LoVo (cell line): ENCODE measurements around the gene EML1.

ENCODE experiments used
- DNase-seq: peaks from one replicate; pipeline ENCODE4 v3.0.0-alpha.2; 2016; ENCODE audit warnings: low spot score

EML1 gene

GRCh38 chr14:99829450-99829849, 36.2 kb downstream of the EML1 start:
- DNase-seq = no peak

- no peak for DNase-seq
These were observed 38.1 kb downstream of the EML1 start for GRCh38 chr14:99831303-99831702.

GRCh38 chr14:99831903-99832685, 38.9 kb downstream of the EML1 start:
- no peak for DNase-seq

- DNase-seq = no peak
These were observed 44.6 kb downstream of the EML1 start for GRCh38 chr14:99837822-99838221.

GRCh38 chr14:99838639-99839134, 45.5 kb downstream of the EML1 start:
- no peak for DNase-seq

GRCh38 chr14:99839696-99840095, 46.5 kb downstream of the EML1 start:
- DNase-seq = no peak

GRCh38 chr14:99840265-99840664, 47.1 kb downstream of the EML1 start:
- DNase-seq = no peak

- no peak for DNase-seq
These were observed 47.6 kb downstream of the EML1 start for GRCh38 chr14:99840774-99841305.

DNA sequence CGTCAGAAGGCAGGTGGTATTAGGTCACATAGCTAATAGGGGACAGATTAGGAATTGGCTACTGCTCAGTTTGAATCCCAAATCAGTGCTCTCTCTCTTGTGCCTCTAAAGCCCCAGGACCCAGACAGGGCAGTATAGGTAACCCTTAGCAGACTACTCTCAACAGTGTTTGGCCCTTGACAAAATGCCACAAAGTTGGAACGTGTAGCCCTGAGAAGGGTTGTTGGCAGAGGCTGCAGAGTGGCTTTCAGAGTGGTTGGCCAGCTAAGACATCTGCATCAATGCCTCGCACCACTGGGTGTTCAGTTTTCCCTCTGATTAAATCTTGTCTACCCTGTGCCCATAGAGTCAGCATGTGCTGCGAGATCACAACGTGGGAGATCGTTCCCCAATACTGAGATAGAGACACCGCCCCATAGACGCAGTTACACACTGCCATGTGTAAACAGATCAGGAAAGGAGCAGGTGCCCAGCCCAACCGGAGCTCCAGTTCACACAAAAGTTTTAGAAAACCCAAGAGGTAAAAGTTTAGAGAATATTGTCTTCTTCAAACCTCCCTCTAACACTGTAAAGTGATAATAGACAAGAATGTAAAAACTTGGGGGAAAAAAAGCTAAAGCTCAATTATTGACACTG, 48.3 kb downstream of the EML1 start:
- no peak for DNase-seq

DNA sequence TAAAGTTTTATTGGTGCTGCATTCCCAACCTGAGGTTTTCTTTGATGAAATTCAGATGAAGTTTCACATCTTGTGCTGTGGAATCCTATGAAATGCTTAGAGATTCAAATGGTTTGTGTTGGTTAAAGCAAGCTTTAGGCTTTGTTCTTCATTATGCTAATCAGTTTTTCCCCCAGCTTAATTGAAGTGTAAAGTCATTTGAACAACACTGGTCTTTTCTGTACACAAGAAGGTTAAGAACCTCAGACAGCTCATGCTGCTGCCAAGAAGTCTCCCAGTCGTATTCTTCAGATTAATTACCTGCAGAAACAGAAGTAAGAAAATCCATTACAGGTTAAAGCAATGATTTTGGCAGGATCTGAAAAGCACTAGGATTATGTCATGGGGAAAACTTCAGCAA, 48.9 kb downstream of the EML1 start:
- DNase-seq = no peak

GRCh38 chr14:99846808-99847207, 53.6 kb downstream of the EML1 start:
- no peak for DNase-seq

DNA sequence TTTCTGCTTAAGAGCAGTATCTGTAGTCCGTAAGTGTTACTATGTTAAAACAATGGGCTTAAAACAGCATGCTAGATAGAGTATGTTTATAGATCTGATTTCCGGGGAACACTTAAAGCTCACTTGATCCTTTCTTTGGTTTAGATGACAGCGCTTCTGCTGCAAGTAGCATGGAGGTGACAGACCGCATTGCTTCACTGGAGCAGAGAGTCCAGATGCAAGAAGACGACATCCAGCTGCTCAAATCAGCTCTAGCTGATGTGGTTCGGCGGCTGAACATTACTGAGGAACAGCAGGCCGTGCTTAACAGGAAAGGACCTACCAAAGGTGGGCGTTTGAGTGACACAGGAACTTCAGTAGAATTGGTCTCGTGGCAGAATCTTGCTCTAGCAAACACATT, 57.5 kb downstream of the EML1 start:
- DNase-seq = no peak

DNA sequence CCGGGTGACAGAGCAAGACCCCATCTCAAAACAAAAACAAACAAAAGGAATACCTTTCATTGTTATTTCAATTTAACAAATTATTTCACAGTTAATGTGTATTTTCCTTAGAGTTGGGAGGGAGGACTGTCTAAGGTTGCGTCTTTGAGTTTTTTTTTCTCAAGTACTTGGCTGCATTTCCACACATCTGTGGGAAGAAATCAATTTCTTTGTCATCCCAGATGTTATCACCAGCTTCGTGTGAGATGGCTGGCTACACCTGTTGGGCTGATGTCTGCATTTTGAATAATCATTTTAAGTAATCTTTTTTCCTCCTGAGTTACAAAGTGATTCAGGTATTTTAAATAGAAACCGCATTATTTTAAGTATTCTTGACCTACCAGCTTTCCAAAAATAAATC, 59.4 kb downstream of the EML1 start:
- no peak for DNase-seq

DNA sequence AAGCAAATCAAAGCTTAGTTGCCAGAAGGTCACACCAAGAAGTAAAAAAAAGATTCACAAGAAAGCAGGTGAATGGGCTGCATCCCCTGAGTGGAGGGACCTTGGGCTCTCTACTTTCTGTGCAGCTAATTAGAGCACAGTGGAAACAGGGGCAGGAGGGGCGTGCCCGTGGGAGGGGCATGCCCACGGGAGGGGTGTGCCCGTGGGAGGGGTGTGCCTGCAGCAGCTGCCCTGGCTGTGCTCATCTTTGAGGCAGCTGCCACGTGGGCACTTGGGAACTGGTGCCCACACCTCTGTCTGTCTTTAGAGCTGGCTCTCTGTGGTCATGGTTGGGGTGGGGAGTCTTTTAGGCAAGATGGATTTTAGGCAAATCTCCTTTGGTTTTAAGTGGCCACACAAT, 60.0 kb downstream of the EML1 start:
- DNase-seq = no peak

DNA sequence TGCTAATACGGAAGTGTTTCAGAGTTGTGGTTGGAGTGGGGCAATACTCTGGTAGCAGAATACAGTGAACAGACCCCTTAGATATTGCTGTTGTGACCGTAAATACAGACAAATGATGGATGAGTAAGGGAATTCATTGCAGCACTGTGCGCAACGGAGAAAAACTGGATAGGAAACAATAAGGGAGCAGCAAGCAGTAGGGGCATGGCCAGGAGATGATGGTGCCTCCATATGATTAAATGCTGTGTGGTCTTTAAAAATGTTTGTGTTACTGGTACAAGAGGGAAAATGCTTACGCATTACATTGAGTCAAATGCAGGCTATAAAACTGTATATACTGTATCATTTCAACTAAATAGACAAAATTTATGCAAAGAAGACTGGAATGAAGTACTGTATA, 61.6 kb downstream of the EML1 start:
- no peak for DNase-seq

- no peak for DNase-seq
These were observed 62.1 kb downstream of the EML1 start for GRCh38 chr14:99855271-99855670.

GRCh38 chr14:99857551-99857950, 64.3 kb downstream of the EML1 start:
- DNase-seq = no peak

DNA sequence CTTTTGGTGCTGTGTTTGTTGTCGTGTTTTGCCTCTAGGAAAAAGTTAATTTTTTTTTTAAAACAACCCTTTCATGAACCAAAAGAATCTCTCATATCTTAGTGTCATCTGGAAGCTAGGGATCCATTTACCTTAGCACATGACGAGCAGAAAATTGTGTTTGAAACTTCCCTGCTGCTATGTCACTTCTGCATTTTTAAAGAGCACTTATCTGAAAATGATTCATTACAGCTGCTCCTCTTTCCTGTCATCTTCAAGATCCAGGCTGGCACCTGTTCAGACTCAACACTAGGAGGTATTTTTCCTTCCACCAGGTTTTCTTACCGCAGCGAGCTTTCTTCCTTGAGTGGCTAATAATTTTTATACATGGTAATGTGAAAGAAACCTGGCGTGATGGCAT, 67.0 kb downstream of the EML1 start:
- DNase-seq = no peak

DNA sequence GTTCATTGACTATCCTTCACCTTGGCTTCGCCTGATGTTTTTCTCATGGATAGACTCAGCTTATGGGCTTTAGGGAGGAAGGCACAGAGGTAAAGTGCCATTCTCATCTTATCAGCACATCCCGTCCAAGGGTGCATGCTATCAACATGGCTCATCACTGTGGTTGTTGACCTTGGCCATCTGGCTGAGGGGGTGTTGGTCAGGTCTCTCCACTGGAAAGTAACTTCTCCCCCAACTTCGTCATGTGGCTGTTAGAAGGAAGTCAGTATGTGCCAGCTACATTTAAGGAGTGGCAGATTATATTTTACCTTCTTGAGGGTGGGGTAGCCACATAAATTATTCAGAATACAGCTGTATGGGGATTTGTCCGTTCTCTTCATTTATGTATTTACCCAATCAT, 68.9 kb downstream of the EML1 start:
- no peak for DNase-seq

DNA sequence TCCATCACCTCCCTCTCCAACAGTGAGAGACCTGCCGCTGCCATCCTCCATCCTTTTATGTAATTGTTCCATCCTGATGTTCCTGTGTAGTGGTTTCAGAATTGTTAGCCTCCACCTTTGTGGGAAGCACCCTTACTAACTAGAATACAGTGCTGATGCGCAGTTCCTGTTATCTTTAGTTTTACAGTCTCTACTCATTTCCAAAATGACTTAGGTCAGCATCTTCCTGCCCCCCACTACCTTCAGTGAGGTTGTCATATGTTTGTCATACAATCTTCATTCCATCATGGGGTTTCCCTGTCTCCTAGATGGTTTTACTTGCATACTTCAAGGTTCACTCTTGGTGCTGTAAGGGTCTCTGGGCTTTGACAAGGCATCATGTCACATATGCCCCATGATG, 69.8 kb downstream of the EML1 start:
- DNase-seq = no peak

- DNase-seq = no peak
These were observed 72.2 kb downstream of the EML1 start for GRCh38 chr14:99865408-99865807.

DNA sequence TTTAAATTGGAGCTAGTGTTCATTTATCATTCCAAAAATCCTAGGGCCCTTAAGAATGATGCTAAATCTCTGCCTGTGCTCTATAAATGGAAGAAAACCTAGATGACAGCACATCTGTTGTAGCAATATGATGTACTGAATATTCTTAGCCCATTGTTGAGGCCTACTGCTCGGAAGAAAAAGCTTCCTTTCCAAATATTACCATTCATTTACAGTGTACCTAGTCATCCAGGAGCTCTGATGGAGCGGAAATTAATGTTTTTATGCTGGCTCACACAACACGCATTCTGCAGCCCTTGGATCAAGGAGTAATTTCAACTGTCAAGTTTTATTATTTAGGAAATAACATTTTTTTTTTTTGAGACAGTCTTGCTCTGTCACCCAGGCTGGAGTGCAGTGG, 77.4 kb downstream of the EML1 start:
- DNase-seq = no peak

GRCh38 chr14:99871771-99872170, 78.6 kb downstream of the EML1 start:
- no peak for DNase-seq
